Measurements from ENCODE around the gene FAIM2. TPM values are rescaled to one million over a fixed set of nuclear protein-coding genes. Genes with fewer than 3 reads are reported as not detected.

The FAIM2 gene
- 10 to 100 TPM in 1 of 3 donors, 1 to 10 TPM in 1, under 1 TPM in 1; 0.67 to 12.9 (median 2.5) TPM for total RNA-seq
- long read RNA-seq, donor 1, full-length matches to known transcripts = 5 of 18 reads
- long read RNA-seq, donor 1, partial matches to known transcripts = 0 of 18 reads
- long read RNA-seq, donor 1, other reads (novel, unspliced or antisense) = 13 of 18 reads
- long read RNA-seq, donor 2 = 0 reads

- Histone ChIP-seq H3K4me3 (no peak within 1 kb of the TSS), H3K36me3 (ENCODE audit: low read depth) (no peaks in the 10 kb centered on the region), H3K9me3 (no peaks in the 10 kb centered on the region), H3K4me1 (ENCODE audit: low read depth) (no peaks in the 10 kb centered on the region)
- peak; percentile 64 for ATAC-seq
- TF ChIP-seq CTCF (IDR thresholded peaks at IDR 0.05) = no peak
- intact Hi-C loops (cut with DNase I, micrococcal nuclease) = no loop called here
- peak in 2 of 3 donors; percentile 23 to 46 for DNase-seq
Measured at GRCh38 chr12:49903700-49904423, at the start of gene FAIM2. FAIM2 (minus strand) TSS chr12:49903900; CDS start chr12:49903792, 108 bp downstream.

GRCh38 chr12:49953151-49953550 lies 49.5 kb upstream of the FAIM2 start:
- Histone ChIP-seq H3K9me3 (no peaks in the 10 kb centered on the region), H3K4me1 (ENCODE audit: low read depth) (no peaks in the 10 kb centered on the region), H3K36me3 (ENCODE audit: low read depth) (no peaks in the 10 kb centered on the region), H3K4me3 (no peak overlapping the region)
- TF ChIP-seq CTCF (IDR thresholded peaks at IDR 0.05) = no peak
- intact Hi-C loops (cut with DNase I, micrococcal nuclease) = no loop called here
- ATAC-seq = peak; percentile 10
- DNase-seq = no peak

DNA sequence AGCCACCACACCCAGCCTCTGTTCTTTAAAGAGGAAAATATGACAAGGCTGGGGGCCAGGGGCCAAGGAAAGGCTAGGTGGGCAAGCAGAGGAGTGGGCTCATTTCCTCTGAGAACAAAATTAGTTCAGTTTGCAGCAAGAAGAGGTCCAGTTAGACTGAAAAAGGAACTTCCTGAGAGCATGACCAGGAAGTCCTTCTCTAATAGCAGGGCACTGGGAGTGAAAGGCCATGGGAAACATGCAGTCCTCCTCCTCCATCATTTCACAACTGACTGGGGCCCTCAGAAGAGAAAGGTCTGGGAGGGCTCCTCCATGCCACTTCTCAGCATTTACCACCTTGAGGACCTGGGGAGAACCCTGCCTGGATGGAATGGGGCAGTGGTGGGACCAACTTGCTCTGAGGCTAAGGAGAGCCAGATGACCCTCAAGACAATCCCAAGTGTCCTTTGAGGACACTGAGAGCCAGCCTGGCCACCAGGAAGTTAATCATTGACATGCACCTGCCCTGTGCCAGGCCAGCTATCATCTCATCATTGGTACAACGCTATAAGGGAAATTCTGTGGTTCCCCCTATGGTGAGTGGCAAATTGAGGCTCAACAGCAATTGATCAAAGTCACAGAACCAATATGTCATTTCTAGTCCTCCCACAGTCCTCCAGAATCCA lies 48.8 kb upstream of the FAIM2 start:
- H3K4me3 ChIP-seq = no peak overlapping the region
- no peak for TF ChIP-seq CTCF (IDR thresholded peaks at IDR 0.05)
- intact Hi-C loops (cut with DNase I, micrococcal nuclease) = no loop called here
- no peaks in the 10 kb centered on the region for H3K36me3 ChIP-seq (ENCODE audit: low read depth)
- no peaks in the 10 kb centered on the region for H3K4me1 ChIP-seq (ENCODE audit: low read depth)
- ATAC-seq (peak; percentile 26), DNase-seq (no peak)
- H3K9me3 ChIP-seq = no peaks in the 10 kb centered on the region

DNA sequence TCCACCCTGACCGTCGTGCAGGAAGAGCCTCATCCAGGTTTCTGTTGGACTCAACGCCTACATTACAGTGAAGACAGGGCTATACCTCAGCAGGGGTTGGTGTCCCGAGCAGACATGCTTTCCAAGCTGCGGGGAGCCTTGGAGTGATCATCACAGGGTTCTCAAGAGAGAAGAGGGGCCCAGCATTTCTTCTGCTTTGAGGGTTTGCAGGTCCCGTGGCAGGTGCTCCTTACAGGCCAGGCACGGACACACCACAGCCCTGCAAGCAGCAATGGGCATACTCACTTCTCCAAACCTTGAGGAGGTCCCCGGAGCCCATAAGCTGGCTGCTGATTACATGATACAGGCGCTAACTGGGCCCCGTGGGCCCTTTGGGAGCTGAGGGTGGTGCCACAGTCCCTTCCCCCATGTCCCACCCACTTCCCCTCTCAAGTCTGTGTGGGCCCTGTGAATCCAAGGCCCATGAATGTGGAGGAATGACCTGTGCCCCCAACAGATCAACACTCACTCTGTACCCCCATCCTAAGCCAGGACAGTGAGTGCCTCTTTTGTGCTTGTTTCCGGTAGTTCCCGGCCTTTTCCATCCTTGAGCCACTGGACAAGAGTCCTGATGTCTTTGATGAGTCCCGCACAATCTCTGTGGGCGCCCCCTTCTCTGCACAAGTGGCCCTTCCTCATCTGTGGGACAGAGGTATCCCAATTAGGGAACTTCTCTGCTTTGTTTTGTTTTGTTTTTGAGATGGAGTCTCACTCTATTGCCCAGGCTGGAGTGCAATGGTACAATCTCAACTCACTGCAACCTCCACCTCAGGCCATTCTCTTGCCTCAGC lies 47.9 kb upstream of the FAIM2 start:
- Histone ChIP-seq H3K9me3 (no peaks in the 10 kb centered on the region), H3K36me3 (ENCODE audit: low read depth) (no peaks in the 10 kb centered on the region), H3K4me3 (no peak overlapping the region), H3K4me1 (ENCODE audit: low read depth) (no peaks in the 10 kb centered on the region)
- TF ChIP-seq CTCF (IDR thresholded peaks at IDR 0.05) = no peak
- DNase-seq = no peak
- ATAC-seq = no peak
- intact Hi-C loops (cut with DNase I, micrococcal nuclease) = no loop called here

Measured in mucosa of descending colon (tissue), 3 donors.